Activated CD8-positive, alpha-beta memory T cell treated with anti-CD3 and anti-CD28 coated beads, Interleukin-2, amount 50 U/mL, for 48 hours (primary cell): ENCODE data around the gene RYR2.

Experiments used
- DNase-seq: peaks from one replicate; pipeline ENCODE4 v3.0.0-alpha.2; 2020

RYR2 gene

GRCh38 chr1:237206065-237206414 lies 164.1 kb downstream of the RYR2 start:
- DNase-seq = no peak

- no peak for DNase-seq
Measured at GRCh38 chr1:237211031-237211430, 169.0 kb downstream of the RYR2 start.

GRCh38 chr1:237211540-237211939 lies 169.6 kb downstream of the RYR2 start:
- no peak for DNase-seq

GRCh38 chr1:237219751-237220642 lies 178.0 kb downstream of the RYR2 start:
- DNase-seq = no peak

GRCh38 chr1:237223419-237223818 lies 181.4 kb downstream of the RYR2 start:
- no peak for DNase-seq

GRCh38 chr1:237226177-237226944 lies 184.4 kb downstream of the RYR2 start:
- DNase-seq = no peak

- DNase-seq = no peak
Measured at GRCh38 chr1:237227476-237227875, 185.5 kb downstream of the RYR2 start.

- DNase-seq = no peak
Measured at GRCh38 chr1:237228421-237228820, 186.4 kb downstream of the RYR2 start.

GRCh38 chr1:237229333-237229732 lies 187.3 kb downstream of the RYR2 start:
- DNase-seq = no peak

- no peak for DNase-seq
Measured at GRCh38 chr1:237232501-237232900, 190.5 kb downstream of the RYR2 start.

GRCh38 chr1:237235091-237235490 lies 193.1 kb downstream of the RYR2 start:
- DNase-seq = no peak

- DNase-seq = no peak
Measured at GRCh38 chr1:237237721-237238120, 195.7 kb downstream of the RYR2 start.

- no peak for DNase-seq
Measured at GRCh38 chr1:237239248-237239647, 197.3 kb downstream of the RYR2 start.

- no peak for DNase-seq
Measured at GRCh38 chr1:237241038-237241437, 199.1 kb downstream of the RYR2 start.

GRCh38 chr1:237244778-237245177 lies 202.8 kb downstream of the RYR2 start:
- DNase-seq = no peak

- DNase-seq = no peak
Measured at GRCh38 chr1:237247442-237247841, 205.5 kb downstream of the RYR2 start.

GRCh38 chr1:237249120-237249519 lies 207.1 kb downstream of the RYR2 start:
- no peak for DNase-seq

GRCh38 chr1:237250055-237250454 lies 208.1 kb downstream of the RYR2 start:
- no peak for DNase-seq

GRCh38 chr1:237255071-237255470 lies 213.1 kb downstream of the RYR2 start:
- DNase-seq = no peak

- DNase-seq = no peak
Measured at GRCh38 chr1:237258871-237259270, 216.9 kb downstream of the RYR2 start.

GRCh38 chr1:237261198-237261597 lies 219.2 kb downstream of the RYR2 start:
- no peak for DNase-seq

GRCh38 chr1:237267743-237268142 lies 225.8 kb downstream of the RYR2 start:
- no peak for DNase-seq

- no peak for DNase-seq
Measured at GRCh38 chr1:237269938-237270337, 228.0 kb downstream of the RYR2 start.

- DNase-seq = no peak
Measured at GRCh38 chr1:237270353-237270752, 228.4 kb downstream of the RYR2 start.
